AG10803 (cell line): Measurements from ENCODE around the gene ATG3.
A peak's percentile ranks its signal among the peaks of the same experiment; 100 is the strongest.
"Not testable (repeated sequence)": the region's sequence is repeated elsewhere in the genome, so short reads cannot be mapped to it uniquely, and the experiment has no call there.

Experiments
- DNase-seq: peaks from one replicate; pipeline ENCODE4 v3.0.0; 2010; ENCODE audit warnings: low read depth
- H3K4me3 ChIP-seq: 2 replicates; pipeline ENCODE4 v1.5.1; 2011; ENCODE audit warnings: mild to moderate bottlenecking, low read length, control low read depth
- TF ChIP-seq, protein P1 (sequence below): conservative IDR thresholded peaks from 2 replicates; pipeline ENCODE4 v1.5.1; 2011; ENCODE audit warnings: mild to moderate bottlenecking, low read length, control low read depth, inconsistent platforms

ATG3 gene

DNA sequence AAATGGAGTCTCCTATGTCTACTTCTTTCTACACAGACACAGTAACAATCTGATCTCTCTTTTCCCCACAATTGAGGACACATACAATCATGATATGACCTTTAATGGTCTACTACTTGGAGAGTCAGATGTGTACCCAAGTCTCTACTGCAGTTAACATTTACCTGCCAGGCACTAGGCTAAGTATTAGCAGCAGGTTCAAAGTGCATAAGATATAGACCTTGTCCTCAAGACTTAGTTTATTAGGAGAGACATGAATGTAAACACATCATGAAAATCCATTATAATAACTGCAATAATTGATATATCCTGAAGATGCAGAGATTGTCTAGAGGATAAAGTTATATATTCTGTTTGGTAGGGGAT is 3.2 kb upstream of the ATG3 start:
- TF ChIP-seq, protein P1, sequence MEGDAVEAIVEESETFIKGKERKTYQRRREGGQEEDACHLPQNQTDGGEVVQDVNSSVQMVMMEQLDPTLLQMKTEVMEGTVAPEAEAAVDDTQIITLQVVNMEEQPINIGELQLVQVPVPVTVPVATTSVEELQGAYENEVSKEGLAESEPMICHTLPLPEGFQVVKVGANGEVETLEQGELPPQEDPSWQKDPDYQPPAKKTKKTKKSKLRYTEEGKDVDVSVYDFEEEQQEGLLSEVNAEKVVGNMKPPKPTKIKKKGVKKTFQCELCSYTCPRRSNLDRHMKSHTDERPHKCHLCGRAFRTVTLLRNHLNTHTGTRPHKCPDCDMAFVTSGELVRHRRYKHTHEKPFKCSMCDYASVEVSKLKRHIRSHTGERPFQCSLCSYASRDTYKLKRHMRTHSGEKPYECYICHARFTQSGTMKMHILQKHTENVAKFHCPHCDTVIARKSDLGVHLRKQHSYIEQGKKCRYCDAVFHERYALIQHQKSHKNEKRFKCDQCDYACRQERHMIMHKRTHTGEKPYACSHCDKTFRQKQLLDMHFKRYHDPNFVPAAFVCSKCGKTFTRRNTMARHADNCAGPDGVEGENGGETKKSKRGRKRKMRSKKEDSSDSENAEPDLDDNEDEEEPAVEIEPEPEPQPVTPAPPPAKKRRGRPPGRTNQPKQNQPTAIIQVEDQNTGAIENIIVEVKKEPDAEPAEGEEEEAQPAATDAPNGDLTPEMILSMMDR: no peak
- no peak overlapping the region for H3K4me3 ChIP-seq
- DNase-seq: no peak

DNA sequence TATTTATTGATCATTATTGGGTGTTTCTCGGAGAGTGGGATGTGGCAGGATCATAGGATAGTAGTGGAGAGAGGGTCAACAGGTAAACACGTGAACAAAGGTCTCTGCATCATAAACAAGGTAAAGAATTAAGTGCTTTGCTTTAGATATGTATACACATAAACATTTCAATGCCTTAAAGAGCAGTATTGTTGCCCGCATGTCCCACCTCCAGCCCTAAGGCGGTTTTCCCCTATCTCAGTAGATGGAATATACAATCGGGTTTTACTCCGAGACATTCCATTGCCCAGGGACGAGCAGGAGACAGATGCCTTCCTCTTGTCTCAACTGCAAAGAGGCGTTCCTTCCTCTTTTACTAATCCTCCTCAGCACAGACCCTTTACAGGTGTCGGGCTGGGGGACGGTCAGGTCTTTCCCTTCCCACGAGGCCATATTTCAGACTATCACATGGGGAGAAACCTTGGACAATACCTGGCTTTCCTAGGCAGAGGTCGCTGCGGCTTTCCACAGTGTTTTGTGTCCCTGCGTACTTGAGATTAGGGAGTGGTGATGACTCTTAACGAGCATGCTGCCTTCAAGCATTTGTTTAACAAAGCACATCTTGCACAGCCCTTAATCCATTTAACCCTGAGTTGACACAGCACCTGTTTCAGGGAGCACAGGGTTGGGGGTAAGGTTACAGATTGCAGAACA is 2.6 kb upstream of the ATG3 start:
- not testable (repeated sequence) for H3K4me3 ChIP-seq, DNase-seq

DNA sequence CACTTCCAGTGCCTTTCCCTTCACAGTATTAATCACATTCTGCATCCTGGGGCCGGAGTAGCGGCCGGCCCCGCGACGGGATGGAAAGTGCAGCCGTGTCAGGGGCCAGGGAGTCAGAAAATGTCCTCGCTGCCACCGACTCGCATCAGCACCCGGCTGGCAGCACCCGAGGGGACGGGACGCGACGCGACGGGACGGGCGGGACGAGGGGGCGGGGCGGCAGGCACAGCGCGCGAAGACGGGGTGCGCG is 353 bp downstream of the ATG3 start:
- no peak for DNase-seq
- H3K4me3 ChIP-seq: peak overlapping the region; percentile 80
- TF ChIP-seq, protein P1: no peak

DNA sequence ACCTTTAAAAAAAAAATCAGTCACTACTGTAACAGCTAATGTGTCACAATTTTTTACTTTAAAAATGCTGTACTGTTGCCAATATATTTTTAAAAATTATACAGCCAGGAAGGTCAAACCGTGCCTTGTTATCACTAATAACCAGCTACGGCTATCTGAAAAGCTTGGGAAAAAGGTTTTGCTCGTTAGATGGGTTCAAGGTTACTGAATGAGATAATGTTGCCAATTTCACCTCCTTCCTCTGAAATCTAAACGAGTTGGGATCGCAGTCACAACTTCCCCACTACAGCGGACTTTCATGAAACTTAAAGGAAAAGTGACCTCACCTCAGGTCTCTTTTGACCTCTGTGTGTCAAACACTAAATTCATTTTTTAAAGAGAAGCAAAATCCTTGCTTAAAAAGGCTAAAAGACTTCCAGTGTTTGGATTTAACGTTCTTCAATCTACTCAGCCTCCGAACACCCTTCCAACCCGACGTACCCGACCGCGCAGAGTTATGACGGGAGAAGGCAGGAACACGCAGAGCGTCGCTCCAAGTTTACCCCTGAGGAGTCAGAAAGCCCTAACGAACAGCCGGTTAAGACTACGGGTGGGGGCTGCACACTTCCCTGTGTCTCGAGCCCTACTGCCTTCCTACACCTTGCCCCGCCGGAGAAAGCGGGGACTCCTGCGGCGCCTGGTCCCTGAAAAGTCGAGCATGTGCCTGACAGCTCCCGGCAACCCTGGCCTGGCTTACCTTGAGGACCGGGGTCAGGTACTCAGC is 860 bp downstream of the ATG3 start:
- peak; percentile 83 for DNase-seq
- TF ChIP-seq, protein P1: no peak
- H3K4me3 ChIP-seq: peak overlapping the region; percentile 80

DNA sequence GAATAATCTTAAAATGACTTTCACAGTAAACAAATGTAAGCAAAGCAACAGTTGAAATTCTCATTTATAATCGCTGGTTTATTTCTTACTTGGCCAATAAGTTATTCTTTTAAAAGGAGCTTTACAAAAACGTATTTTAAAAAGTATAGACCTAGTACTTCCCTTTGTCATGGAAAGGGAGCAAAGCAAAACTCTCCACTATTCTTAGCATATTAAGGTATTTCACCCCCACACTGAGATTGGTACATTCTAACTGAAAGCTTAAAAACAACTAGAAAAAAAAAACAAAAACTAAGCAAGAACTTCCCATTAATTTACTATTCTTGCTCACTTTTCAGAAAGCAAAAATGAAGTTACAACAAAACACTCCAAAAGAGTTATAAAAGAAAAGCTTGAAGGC is 1.5 kb downstream of the ATG3 start:
- no peak for DNase-seq
- TF ChIP-seq, protein P1: no peak
- peak overlapping the region; percentile 80 for H3K4me3 ChIP-seq

DNA sequence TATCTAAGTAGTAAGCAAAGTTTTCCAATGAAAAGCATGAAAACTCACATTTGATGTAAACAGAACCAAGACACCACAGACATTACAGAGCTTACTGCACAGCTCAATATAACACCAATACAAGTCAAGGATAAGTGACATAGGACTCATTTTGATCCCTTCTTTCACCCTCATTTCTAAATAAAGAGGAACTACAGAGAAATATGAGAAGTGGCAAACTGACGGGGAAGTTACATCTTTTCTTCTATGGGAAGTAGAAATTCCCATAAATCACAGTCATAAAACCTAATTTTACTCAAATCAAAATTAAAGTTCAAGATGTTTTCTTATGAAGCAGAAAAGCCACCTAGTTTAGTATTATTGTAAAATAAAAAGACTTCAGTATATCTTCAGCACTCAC is 3.8 kb downstream of the ATG3 start:
- TF ChIP-seq, protein P1: no peak
- no peak for DNase-seq
- no peak overlapping the region for H3K4me3 ChIP-seq

DNA sequence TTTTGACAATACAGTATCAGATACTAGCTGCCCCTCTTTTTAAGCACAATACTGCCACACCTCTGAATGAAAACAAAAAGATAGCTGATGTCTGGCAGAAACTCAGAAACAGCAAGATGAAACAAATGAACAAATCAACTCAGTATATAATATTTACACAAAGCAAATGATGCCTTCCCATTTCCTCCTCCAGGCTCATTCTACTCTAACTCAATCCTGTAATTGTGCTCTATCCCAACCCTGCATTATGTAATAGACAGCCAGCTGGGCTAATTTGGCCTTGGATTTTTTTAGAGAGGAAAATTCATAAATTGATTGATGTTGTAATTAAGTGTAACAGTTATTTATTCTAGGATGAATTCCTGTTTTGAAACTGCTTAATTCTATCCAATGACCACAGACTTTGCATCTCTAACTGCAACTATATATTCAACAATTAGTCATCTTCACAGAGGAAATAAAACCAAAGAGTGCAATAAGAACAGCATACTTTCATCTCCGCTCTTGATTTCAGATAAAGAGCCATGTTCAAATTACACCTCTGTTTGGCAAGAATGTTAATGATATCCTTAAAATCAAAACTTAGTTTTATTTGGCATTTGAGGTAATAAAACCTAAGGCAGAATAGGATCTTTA is 6.1 kb downstream of the ATG3 start:
- H3K4me3 ChIP-seq: no peak overlapping the region
- peak; percentile 32 for DNase-seq
- TF ChIP-seq, protein P1: no peak
